ENCODE data around the gene FN1.

DNA sequence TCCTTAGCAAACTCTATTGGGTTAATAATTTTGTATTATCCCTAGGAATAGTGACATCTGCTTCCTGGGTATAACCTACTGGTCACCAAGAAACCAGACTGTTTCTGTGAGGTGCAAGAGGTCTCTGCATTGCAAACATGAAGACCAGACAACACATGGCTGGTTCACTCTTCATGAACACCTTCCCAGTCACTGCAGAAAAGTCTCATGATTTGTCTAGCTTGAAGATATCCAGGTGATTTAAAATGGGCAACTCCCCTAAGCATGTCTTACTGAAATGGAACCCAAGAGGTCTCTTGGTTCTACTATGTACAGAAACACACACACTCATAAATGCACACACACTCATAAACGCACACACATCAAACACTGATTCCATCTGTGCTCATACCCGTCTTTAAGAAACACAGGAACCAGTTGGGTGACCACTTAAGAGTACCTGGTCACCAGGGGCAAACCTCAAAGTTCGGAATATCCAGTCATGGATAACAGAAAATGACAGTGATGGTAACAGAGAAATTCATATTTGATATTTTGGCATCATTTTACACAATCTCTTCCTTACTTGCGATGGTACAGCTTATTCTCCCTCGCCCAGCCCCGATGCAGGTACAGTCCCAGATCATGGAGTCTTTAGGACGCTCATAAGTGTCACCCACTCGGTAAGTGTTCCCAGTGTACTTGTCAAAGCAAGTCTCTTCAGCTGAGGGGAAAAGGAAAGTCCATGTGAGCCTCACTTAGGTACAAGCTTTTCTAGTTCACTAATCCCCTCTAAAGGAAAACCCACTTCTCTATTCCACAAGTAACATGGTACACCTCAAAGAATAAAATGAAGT, 2.9 kb downstream of the FN1 start:
- TF ChIP-seq, protein P1, sequence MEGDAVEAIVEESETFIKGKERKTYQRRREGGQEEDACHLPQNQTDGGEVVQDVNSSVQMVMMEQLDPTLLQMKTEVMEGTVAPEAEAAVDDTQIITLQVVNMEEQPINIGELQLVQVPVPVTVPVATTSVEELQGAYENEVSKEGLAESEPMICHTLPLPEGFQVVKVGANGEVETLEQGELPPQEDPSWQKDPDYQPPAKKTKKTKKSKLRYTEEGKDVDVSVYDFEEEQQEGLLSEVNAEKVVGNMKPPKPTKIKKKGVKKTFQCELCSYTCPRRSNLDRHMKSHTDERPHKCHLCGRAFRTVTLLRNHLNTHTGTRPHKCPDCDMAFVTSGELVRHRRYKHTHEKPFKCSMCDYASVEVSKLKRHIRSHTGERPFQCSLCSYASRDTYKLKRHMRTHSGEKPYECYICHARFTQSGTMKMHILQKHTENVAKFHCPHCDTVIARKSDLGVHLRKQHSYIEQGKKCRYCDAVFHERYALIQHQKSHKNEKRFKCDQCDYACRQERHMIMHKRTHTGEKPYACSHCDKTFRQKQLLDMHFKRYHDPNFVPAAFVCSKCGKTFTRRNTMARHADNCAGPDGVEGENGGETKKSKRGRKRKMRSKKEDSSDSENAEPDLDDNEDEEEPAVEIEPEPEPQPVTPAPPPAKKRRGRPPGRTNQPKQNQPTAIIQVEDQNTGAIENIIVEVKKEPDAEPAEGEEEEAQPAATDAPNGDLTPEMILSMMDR (conservative IDR thresholded peaks at IDR 0.05), result no peak
- TF ChIP-seq EZH2 (IDR thresholded peaks at IDR 0.05; ENCODE audit: low read depth), result no peak

Data from PC-9 (cell line).